HFFc6 (cell line): ENCODE measurements around the gene EDEM1. TPM values are rescaled to one million over a fixed set of nuclear protein-coding genes. Genes with fewer than 3 reads are reported as not detected.

Source experiments
- DNase-seq: peaks from one replicate; pipeline ENCODE4 v3.0.0-alpha.2; 2018
- H3K27ac Mint-ChIP-seq: 2 replicates; pipeline ENCODE4 v1.8.0; 2020; ENCODE audit warnings: mild to moderate bottlenecking, mixed read lengths
- H3K27me3 Mint-ChIP-seq: 2 replicates; pipeline ENCODE4 v1.8.0; 2021; ENCODE audit warnings: mild to moderate bottlenecking, moderate library complexity, mixed read lengths; ENCODE audit not compliant: insufficient read depth
- H3K36me3 Mint-ChIP-seq: 2 replicates; pipeline ENCODE4 v1.8.0; 2021; ENCODE audit warnings: low read depth, mixed read lengths
- H3K4me1 Mint-ChIP-seq: 2 replicates; pipeline ENCODE4 v1.8.0; 2020; ENCODE audit warnings: low read depth, mixed read lengths
- H3K4me3 Mint-ChIP-seq: 2 replicates; pipeline ENCODE4 v1.8.0; 2020; ENCODE audit warnings: mild to moderate bottlenecking, moderate library complexity, mixed read lengths
- H3K9me3 Mint-ChIP-seq: 2 replicates; pipeline ENCODE4 v1.8.0; 2020; ENCODE audit warnings: mild to moderate bottlenecking, mixed read lengths
- total RNA-seq, 6 experiments: library from RNA; stranded (reverse); fragmentation: NEBNext Ultra II Directional; extraction: Animal tissue kit (Norgen Biotek cat#: 25700); gene quantifications; 2 replicates in 1 of 6; 3 replicates in 5 of 6; pipeline ENCODE4 v1.2.3, GENCODE V29; 2021
- TF ChIP-seq, protein P1 (sequence below): fragments of 200-600 bp; sonication (generic); IDR thresholded peaks from 2 replicates; pipeline ENCODE4 v1.5.0; 2021; ENCODE audit warnings: antibody characterized with exemption, mild to moderate bottlenecking

EDEM1 gene
- total RNA-seq, 6 experiments from 2014 or later, result 47.6 to 56.4 (median 52.0) TPM

DNA sequence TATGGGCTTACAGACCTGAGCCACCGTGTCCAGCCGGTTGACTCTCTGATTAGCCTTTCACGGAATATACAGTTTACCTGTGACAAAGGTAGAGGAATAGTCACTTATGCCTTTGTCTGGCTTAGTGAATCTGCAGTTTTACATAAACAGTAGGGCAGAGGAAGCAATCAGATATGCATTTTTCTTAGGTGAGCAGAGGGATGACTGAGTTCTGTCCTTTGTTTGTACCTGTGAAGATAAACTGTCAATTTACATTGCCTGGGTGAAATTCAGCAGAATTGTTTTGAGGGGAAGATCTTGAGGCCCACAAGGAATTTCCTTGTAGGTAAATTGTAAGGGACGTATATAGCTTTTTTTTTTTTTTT is 10.8 kb downstream of the EDEM1 start:
- Mint-ChIP-seq H3K27ac (peak overlapping the region; percentile 51), H3K27me3 (no peaks in the 10 kb centered on the region), H3K36me3 (peaks cover 31% of the 10 kb centered on the region), H3K4me1 (peaks cover 57% of the 10 kb centered on the region), H3K4me3 (no peak overlapping the region), H3K9me3 (no peaks in the 10 kb centered on the region)
- no peak for DNase-seq
- TF ChIP-seq, protein P1, sequence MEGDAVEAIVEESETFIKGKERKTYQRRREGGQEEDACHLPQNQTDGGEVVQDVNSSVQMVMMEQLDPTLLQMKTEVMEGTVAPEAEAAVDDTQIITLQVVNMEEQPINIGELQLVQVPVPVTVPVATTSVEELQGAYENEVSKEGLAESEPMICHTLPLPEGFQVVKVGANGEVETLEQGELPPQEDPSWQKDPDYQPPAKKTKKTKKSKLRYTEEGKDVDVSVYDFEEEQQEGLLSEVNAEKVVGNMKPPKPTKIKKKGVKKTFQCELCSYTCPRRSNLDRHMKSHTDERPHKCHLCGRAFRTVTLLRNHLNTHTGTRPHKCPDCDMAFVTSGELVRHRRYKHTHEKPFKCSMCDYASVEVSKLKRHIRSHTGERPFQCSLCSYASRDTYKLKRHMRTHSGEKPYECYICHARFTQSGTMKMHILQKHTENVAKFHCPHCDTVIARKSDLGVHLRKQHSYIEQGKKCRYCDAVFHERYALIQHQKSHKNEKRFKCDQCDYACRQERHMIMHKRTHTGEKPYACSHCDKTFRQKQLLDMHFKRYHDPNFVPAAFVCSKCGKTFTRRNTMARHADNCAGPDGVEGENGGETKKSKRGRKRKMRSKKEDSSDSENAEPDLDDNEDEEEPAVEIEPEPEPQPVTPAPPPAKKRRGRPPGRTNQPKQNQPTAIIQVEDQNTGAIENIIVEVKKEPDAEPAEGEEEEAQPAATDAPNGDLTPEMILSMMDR, result no peak

DNA sequence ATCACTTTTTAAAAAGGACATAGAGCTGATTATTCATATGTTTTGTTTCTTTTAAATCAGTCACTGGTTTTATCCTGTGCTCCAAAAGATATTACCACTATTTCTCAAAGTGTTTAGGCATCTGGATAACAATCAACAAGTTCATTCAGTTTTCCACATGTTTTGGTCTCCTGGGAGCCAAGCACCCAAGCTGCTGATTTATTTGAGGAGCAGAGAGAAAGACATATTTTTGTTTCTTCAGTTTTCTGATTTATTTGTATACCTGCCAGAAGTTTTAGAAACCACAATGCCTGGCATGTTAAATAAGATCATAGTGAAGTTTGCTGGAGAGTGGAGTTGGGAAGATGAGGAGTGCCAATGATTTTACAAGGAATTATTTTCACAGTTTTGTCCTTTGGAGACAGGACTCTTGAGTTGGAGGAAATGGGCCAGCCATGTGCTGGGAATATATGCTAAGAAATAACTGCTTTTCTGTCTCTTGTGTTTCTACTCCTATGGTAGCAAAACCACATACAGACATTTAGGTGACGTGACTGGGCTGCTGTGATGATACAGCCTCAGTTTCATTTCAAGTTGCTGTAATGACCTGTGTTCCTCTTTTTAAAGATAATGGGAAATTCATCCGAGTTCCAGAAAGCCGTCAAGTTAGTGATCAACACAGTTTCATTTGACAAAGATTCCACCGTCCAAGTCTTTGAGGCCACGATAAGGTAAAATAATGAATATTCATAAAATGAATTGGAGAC is 11.7 kb downstream of the EDEM1 start:
- H3K9me3 Mint-ChIP-seq, result no peaks in the 10 kb centered on the region
- no peak overlapping the region for H3K27ac Mint-ChIP-seq
- H3K36me3 Mint-ChIP-seq, result peaks cover 31% of the 10 kb centered on the region
- H3K27me3 Mint-ChIP-seq, result no peaks in the 10 kb centered on the region
- TF ChIP-seq, protein P1, result no peak
- no peak for DNase-seq
- no peak overlapping the region for H3K4me3 Mint-ChIP-seq
- peaks cover 51% of the 10 kb centered on the region for H3K4me1 Mint-ChIP-seq

DNA sequence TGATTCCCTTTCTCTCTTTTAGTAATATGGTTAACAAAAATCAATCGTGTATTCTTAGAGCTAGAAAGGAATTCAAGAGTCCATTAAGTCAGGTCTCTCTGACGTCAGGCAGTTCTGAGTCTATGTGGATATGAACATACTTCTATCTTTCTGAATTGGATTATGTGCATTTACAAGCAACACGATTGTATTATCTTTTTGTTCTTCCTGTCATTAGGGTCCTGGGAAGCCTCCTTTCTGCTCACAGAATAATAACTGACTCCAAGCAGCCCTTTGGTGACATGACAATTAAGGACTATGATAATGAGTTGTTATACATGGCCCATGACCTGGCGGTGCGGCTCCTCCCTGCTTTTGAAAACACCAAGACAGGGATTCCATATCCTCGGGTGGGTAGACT is 14.0 kb downstream of the EDEM1 start:
- Mint-ChIP-seq H3K4me3 (no peak overlapping the region), H3K27me3 (no peaks in the 10 kb centered on the region), H3K27ac (no peak overlapping the region), H3K36me3 (peaks cover 45% of the 10 kb centered on the region), H3K4me1 (peaks cover 28% of the 10 kb centered on the region), H3K9me3 (no peaks in the 10 kb centered on the region)
- TF ChIP-seq, protein P1, result no peak
- DNase-seq, result no peak

DNA sequence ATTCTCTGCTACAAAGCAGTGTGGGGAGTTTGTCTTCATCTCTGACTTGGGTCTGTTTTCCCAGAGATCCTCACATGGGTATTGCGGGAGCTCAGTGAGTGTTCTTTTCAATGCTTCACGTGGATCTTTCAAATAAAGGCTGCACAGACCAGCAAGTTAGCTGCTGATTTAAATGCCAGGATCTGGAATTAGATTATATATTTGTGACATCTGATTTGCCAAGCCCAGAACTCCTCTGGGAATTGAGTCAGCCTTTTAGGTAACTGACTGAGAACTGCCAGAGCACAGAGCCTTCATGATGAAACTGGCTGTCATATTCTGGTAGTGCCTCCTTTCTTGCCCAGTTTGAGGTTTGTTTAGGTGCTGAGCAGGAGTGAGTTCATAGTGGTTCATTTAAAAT is 14.7 kb downstream of the EDEM1 start:
- DNase-seq, result no peak
- Mint-ChIP-seq H3K27ac (no peak overlapping the region), H3K9me3 (no peaks in the 10 kb centered on the region), H3K4me3 (no peak overlapping the region), H3K36me3 (peaks cover 45% of the 10 kb centered on the region), H3K27me3 (no peaks in the 10 kb centered on the region), H3K4me1 (peaks cover 21% of the 10 kb centered on the region)
- TF ChIP-seq, protein P1, result no peak

DNA sequence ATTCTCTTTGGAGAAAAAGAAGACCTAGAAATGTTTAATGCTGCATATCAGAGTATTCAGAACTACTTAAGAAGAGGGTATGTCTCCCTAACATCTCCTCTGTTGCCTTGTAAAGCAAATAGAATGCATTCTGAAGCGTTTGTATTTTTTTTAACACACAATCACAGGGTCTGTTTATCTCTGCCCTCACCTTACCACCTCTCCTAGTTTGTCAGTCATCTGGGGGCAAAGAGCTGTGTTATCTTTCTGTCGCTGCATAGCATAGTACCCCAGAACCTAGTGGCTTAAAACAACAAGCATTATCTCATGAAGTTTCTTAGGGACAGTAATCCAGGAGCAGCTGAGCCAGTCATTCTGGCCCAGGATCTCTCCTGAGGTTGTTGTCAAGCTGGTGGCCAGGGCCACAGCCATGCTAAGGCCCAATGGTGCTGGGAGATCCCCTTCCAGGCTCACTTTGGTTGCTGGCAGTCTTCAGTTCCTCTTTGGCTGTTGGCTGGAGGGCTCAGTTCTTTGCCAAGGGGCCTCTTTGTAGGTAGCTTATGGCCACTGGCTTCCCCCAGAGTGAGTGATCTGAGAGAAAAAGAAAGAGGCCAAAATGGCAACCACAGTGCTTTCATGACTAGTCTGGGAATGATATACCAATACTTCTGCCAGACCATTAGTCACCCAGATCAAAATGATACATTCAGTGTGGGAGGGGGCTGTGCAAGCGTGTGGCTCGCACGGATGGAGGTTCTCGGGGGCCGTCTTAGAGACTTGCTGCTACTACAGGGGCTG is 17.8 kb downstream of the EDEM1 start:
- Mint-ChIP-seq H3K27ac (peak overlapping the region; percentile 49; the same call in 1 of the 2 replicates), H3K27me3 (no peaks in the 10 kb centered on the region), H3K36me3 (peaks cover 46% of the 10 kb centered on the region), H3K9me3 (no peaks in the 10 kb centered on the region), H3K4me3 (no peak overlapping the region), H3K4me1 (no peaks in the 10 kb centered on the region)
- no peak for DNase-seq
- TF ChIP-seq, protein P1, result no peak
